Liver (tissue), 9 donors: ENCODE results near the gene RGS13. TPM values are rescaled to one million over a fixed set of nuclear protein-coding genes. Genes with fewer than 3 reads are reported as not detected.

Source experiments
- DNase-seq: peaks from one replicate; pipeline ENCODE4 v3.0.0-alpha.2; 2017; ENCODE audit warnings: low spot score
- H3K27ac ChIP-seq, 2 donors: one replicate each; pipeline ENCODE4 v1.7.0; 2013; ENCODE audit warnings: inconsistent platforms in 2 of 2, low read length in 2 of 2, control low read depth in 1 of 2, low read depth in 1 of 2, mild to moderate bottlenecking in 1 of 2
- H3K27me3 ChIP-seq, 4 donors: one replicate each; pipeline versions ENCODE4 v1.6.1 to v1.7.0; 2013; ENCODE audit warnings: low read length in 3 of 4, inconsistent platforms in 1 of 4, mild to moderate bottlenecking in 1 of 4, moderate library complexity in 1 of 4; ENCODE audit not compliant: control insufficient read depth in 4 of 4, insufficient read depth in 4 of 4
- H3K36me3 ChIP-seq, 4 donors: one replicate each; pipeline versions ENCODE4 v1.6.1 to v1.7.0; 2013; ENCODE audit warnings: low read length in 3 of 4, mild to moderate bottlenecking in 3 of 4, low read depth in 1 of 4, moderate library complexity in 1 of 4; ENCODE audit not compliant: control insufficient read depth in 4 of 4, insufficient read depth in 3 of 4
- H3K4me1 ChIP-seq, 4 donors: one replicate each; pipeline versions ENCODE4 v1.6.1 to v1.7.0; 2013; ENCODE audit warnings: low read length in 3 of 4, mild to moderate bottlenecking in 3 of 4, moderate library complexity in 1 of 4; ENCODE audit not compliant: control insufficient read depth in 4 of 4, insufficient read depth in 4 of 4
- H3K4me3 ChIP-seq, 3 donors: one replicate each; pipeline versions ENCODE4 v1.6.1 to v1.7.0; 2013; ENCODE audit warnings: low read length in 3 of 3, control low read depth in 1 of 3, low read depth in 1 of 3, mild to moderate bottlenecking in 1 of 3
- H3K9ac ChIP-seq, 2 donors: one replicate each; pipeline ENCODE4 v1.7.0; 2013; ENCODE audit warnings: low read length in 2 of 2, mild to moderate bottlenecking in 2 of 2, moderate library complexity in 2 of 2, control low read depth in 1 of 2, low read depth in 1 of 2
- H3K9me3 ChIP-seq, 4 donors: one replicate each; pipeline versions ENCODE4 v1.6.1 to v1.7.0; 2013; ENCODE audit warnings: low read length in 3 of 4; ENCODE audit not compliant: control insufficient read depth in 4 of 4
- EGR1 ChIP-seq, 2 donors: IDR thresholded peaks; 2 replicates each; pipeline ENCODE4 v1.6.1; 2016 to 2018; ENCODE audit warnings: antibody characterized with exemption in 2 of 2, low read depth in 2 of 2
- FOXA2 ChIP-seq: IDR thresholded peaks from 2 replicates; pipeline ENCODE4 v1.6.1; 2016; ENCODE audit warnings: antibody characterized with exemption
- HNF4A ChIP-seq, 2 donors: conservative IDR thresholded peaks; 2 replicates each; pipeline ENCODE4 v1.6.1; 2016; ENCODE audit warnings: antibody characterized with exemption in 2 of 2, mild to moderate bottlenecking in 2 of 2
- HNF4G ChIP-seq: IDR thresholded peaks from 2 replicates; pipeline ENCODE4 v1.6.1; 2016; ENCODE audit warnings: antibody characterized with exemption
- JUND ChIP-seq, 2 donors: IDR thresholded peaks; 2 replicates each; pipeline ENCODE4 v1.6.1; 2016; ENCODE audit warnings: antibody characterized with exemption in 2 of 2
- NR2F2 ChIP-seq: IDR thresholded peaks from 2 replicates; pipeline ENCODE4 v1.6.1; 2016; ENCODE audit warnings: antibody characterized with exemption
- RAD21 ChIP-seq, 2 donors: IDR thresholded peaks; 2 replicates each; pipeline ENCODE4 v1.6.1; 2016; ENCODE audit warnings: antibody characterized with exemption in 2 of 2, mild to moderate bottlenecking in 2 of 2
- RXRA ChIP-seq, 2 donors: IDR thresholded peaks; 2 replicates each; pipeline ENCODE4 v1.6.1; 2017 to 2018; ENCODE audit warnings: antibody characterized with exemption in 2 of 2, mild to moderate bottlenecking in 1 of 2
- SP1 ChIP-seq: IDR thresholded peaks from 2 replicates; pipeline ENCODE4 v1.6.1; 2018; ENCODE audit warnings: antibody characterized with exemption, mild to moderate bottlenecking
- YY1 ChIP-seq: IDR thresholded peaks from 2 replicates; pipeline ENCODE4 v1.6.1; 2016; ENCODE audit warnings: antibody characterized with exemption, mild to moderate bottlenecking
- WGBS: extraction: QIAGEN DNeasy Blood & Tissue Kit; methylation state at CpG from one replicate; pipeline ENCODE4 v1.1.7; 2013; 5-methylcytosine and 5-hydroxymethylcytosine counted together
- polyA plus RNA-seq, 2 donors: library from polyadenylated mRNA; stranded (reverse) in 1 of 2; unstranded in 1 of 2; fragments of 200-250 nt in 1 of 2; fragments of >200 nt in 1 of 2; fragmentation: Nextera tagmentation in 1 of 2; extraction: Ambion mirVana in 1 of 2; gene quantifications; one replicate each; pipeline versions ENCODE4 v1.2.1 to v1.2.3, GENCODE V29; 2013 to 2015
- total RNA-seq, 2 donors: library from RNA; depleted of rRNA; stranded (reverse); fragments of >200 nt; gene quantifications; one replicate each; pipeline ENCODE4 v1.2.3, GENCODE V29; 2014
- TF ChIP-seq, protein P1 (sequence below): IDR thresholded peaks from 2 replicates; pipeline ENCODE4 v1.6.1; 2016; ENCODE audit warnings: antibody characterized with exemption
- TF ChIP-seq, protein P2 (sequence below): fragments of 150-350 bp; IDR thresholded peaks from 2 replicates; pipeline ENCODE4 v1.5.1; 2017; ENCODE audit warnings: improper control_type of control experiment, low read depth, low read length; ENCODE audit not compliant: missing input control
- TF ChIP-seq, protein P3 (sequence below): IDR thresholded peaks from 2 replicates; pipeline ENCODE4 v1.6.1; 2016; ENCODE audit warnings: antibody characterized with exemption
- TF ChIP-seq, protein P4 (sequence below): IDR thresholded peaks from 2 replicates; pipeline ENCODE4 v1.6.1; 2016; ENCODE audit warnings: antibody characterized with exemption
- TF ChIP-seq, protein P5 (sequence below): IDR thresholded peaks from 2 replicates; pipeline ENCODE4 v1.6.1; 2016; ENCODE audit warnings: antibody characterized with exemption, mild to moderate bottlenecking
- donor health status: healthy.
- donor health status: healthy.
- donor health status: healthy.
- donor health status: healthy.
- donor health status: healthy.

Gene RGS13
- total and polyA plus RNA-seq, 4 donors: under 0.01 to 0.05 TPM; not detected in 2

DNA sequence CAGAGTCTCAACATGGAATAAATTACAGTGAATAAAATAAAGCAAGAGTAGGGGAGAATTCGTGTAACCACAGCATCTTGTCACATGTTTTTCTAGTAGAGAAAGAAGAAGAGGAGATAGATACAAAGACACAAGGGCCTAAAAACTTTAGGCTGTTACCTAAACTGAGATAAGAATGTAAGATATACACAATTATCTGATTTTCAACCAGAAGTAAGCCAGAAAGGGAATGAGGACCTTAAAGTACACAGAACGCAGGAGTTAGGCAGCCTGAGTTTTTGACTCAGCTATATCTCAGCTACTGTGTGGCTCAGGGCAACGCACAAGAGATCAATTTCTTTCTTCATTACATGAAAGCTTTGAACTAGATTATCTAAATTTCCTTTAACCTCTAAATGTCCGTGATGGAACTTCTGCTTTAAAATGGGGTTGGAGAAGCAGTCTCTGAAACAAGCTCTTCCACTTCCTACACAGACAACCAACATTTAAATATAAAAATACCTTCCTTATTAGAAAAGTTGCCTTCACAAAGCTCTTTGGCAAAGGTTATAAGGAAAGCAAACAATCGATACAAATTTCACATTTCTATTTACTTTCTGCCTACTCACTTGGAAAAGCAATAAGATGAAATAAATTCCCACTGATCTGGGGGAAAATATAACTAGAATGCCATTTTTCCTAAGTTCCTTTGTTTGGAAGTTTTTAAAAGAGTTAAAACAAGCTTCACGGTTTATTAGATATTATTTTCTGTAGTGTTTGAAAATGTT lies 5.2 kb upstream of the RGS13 start:
- H3K27ac ChIP-seq: peak overlapping the region; percentile 25 to 50
- no peak overlapping the region for H3K4me3 ChIP-seq
- no peaks in the 10 kb centered on the region for H3K9me3 ChIP-seq
- DNase-seq: no peak
- H3K27me3 ChIP-seq: no peaks in the 10 kb centered on the region
- no peaks in the 10 kb centered on the region for H3K36me3 ChIP-seq
- H3K9ac ChIP-seq: peak overlapping the region in 1 of 2 donors; percentile 20
- H3K4me1 ChIP-seq: peaks cover 0 to 28% (median 25%) of the 10 kb centered on the region in 4 donors
- TF ChIP-seq HNF4A (conservative IDR thresholded peaks at IDR 0.05): no peak
- TF ChIP-seq, protein P1, sequence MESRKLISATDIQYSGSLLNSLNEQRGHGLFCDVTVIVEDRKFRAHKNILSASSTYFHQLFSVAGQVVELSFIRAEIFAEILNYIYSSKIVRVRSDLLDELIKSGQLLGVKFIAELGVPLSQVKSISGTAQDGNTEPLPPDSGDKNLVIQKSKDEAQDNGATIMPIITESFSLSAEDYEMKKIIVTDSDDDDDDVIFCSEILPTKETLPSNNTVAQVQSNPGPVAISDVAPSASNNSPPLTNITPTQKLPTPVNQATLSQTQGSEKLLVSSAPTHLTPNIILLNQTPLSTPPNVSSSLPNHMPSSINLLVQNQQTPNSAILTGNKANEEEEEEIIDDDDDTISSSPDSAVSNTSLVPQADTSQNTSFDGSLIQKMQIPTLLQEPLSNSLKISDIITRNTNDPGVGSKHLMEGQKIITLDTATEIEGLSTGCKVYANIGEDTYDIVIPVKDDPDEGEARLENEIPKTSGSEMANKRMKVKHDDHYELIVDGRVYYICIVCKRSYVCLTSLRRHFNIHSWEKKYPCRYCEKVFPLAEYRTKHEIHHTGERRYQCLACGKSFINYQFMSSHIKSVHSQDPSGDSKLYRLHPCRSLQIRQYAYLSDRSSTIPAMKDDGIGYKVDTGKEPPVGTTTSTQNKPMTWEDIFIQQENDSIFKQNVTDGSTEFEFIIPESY: peak; percentile 8
- TF ChIP-seq JUND (IDR thresholded peaks at IDR 0.05): peak in 1 of 2 donors; percentile 46
- TF ChIP-seq, protein P2, sequence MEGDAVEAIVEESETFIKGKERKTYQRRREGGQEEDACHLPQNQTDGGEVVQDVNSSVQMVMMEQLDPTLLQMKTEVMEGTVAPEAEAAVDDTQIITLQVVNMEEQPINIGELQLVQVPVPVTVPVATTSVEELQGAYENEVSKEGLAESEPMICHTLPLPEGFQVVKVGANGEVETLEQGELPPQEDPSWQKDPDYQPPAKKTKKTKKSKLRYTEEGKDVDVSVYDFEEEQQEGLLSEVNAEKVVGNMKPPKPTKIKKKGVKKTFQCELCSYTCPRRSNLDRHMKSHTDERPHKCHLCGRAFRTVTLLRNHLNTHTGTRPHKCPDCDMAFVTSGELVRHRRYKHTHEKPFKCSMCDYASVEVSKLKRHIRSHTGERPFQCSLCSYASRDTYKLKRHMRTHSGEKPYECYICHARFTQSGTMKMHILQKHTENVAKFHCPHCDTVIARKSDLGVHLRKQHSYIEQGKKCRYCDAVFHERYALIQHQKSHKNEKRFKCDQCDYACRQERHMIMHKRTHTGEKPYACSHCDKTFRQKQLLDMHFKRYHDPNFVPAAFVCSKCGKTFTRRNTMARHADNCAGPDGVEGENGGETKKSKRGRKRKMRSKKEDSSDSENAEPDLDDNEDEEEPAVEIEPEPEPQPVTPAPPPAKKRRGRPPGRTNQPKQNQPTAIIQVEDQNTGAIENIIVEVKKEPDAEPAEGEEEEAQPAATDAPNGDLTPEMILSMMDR: no peak
- TF ChIP-seq RAD21 (IDR thresholded peaks at IDR 0.05): peak; percentile 2 to 12
- TF ChIP-seq, protein P3, sequence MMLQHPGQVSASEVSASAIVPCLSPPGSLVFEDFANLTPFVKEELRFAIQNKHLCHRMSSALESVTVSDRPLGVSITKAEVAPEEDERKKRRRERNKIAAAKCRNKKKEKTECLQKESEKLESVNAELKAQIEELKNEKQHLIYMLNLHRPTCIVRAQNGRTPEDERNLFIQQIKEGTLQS: peak; percentile 25
- TF ChIP-seq NR2F2: no peak
- no peak for TF ChIP-seq HNF4G
- TF ChIP-seq, protein P4, sequence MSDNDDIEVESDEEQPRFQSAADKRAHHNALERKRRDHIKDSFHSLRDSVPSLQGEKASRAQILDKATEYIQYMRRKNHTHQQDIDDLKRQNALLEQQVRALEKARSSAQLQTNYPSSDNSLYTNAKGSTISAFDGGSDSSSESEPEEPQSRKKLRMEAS: no peak
- TF ChIP-seq EGR1 (IDR thresholded peaks at IDR 0.05; ENCODE audit: low read depth in 2 of 2): no peak
- TF ChIP-seq FOXA2: peak; percentile 36
- TF ChIP-seq RXRA (IDR thresholded peaks at IDR 0.05): peak in 1 of 2 donors; percentile 41
- TF ChIP-seq, protein P5, sequence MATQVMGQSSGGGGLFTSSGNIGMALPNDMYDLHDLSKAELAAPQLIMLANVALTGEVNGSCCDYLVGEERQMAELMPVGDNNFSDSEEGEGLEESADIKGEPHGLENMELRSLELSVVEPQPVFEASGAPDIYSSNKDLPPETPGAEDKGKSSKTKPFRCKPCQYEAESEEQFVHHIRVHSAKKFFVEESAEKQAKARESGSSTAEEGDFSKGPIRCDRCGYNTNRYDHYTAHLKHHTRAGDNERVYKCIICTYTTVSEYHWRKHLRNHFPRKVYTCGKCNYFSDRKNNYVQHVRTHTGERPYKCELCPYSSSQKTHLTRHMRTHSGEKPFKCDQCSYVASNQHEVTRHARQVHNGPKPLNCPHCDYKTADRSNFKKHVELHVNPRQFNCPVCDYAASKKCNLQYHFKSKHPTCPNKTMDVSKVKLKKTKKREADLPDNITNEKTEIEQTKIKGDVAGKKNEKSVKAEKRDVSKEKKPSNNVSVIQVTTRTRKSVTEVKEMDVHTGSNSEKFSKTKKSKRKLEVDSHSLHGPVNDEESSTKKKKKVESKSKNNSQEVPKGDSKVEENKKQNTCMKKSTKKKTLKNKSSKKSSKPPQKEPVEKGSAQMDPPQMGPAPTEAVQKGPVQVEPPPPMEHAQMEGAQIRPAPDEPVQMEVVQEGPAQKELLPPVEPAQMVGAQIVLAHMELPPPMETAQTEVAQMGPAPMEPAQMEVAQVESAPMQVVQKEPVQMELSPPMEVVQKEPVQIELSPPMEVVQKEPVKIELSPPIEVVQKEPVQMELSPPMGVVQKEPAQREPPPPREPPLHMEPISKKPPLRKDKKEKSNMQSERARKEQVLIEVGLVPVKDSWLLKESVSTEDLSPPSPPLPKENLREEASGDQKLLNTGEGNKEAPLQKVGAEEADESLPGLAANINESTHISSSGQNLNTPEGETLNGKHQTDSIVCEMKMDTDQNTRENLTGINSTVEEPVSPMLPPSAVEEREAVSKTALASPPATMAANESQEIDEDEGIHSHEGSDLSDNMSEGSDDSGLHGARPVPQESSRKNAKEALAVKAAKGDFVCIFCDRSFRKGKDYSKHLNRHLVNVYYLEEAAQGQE: no peak
- TF ChIP-seq SP1: peak; percentile 29
- TF ChIP-seq YY1: peak; percentile 14
- WGBS: 31% methylated on average over 6 of the region's 6 CpGs
